ENCODE results near the gene RNF213.
"Not testable (repeated sequence)": the region's sequence is repeated elsewhere in the genome, so short reads cannot be mapped to it uniquely, and the experiment has no call there.

RNF213 gene

GRCh38 chr17:80401086-80401485 lies 140.4 kb downstream of the RNF213 start:
- DNase-seq = not testable (repeated sequence)

- DNase-seq = not testable (repeated sequence)
These were observed 141.4 kb downstream of the RNF213 start for GRCh38 chr17:80402102-80402501.

DNA sequence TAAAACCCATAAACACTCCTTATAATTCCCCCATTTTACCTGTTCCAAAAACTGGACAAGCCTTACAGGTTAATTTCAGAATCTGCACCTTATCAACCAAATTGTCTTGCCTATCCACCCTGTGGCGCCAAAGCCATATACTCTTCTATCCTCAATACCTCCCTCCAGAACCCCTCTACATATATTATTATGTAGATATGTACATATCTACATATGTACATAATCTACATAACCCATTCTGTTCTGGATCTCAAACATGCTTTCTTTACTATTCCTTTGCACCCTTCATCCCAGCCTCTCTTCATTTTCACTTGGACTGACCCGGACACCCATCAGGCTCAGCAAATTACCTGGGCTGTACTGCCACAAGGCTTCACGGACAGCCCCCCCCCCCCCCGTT lies 142.3 kb downstream of the RNF213 start:
- DNase-seq = no peak

DNA sequence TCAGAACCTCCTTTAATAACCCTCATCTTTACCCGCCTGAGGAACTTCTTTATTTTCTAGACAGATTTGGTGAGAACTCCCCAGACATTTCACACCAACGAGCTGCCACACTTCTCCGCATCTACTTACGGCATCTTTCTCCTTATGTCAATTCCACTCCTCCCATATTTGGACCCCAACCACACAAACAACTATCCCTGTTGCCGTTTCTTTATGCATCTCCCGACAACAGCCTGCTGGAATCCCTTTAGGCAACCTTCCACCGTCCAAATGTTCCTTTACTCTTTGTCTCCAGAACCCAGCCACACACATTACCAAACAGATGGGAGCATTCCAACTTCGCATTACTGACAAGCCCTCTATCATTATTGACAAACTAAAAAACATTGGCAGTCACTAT lies 145.5 kb downstream of the RNF213 start:
- no peak for DNase-seq

GRCh38 chr17:80407917-80408316 lies 147.3 kb downstream of the RNF213 start:
- not testable (repeated sequence) for DNase-seq

- no peak for DNase-seq
These were observed 148.2 kb downstream of the RNF213 start for GRCh38 chr17:80408872-80409271.

- DNase-seq = no peak
These were observed 149.0 kb downstream of the RNF213 start for GRCh38 chr17:80409626-80410025.

GRCh38 chr17:80410441-80411087 lies 149.9 kb downstream of the RNF213 start:
- DNase-seq = not testable (repeated sequence)

DNA sequence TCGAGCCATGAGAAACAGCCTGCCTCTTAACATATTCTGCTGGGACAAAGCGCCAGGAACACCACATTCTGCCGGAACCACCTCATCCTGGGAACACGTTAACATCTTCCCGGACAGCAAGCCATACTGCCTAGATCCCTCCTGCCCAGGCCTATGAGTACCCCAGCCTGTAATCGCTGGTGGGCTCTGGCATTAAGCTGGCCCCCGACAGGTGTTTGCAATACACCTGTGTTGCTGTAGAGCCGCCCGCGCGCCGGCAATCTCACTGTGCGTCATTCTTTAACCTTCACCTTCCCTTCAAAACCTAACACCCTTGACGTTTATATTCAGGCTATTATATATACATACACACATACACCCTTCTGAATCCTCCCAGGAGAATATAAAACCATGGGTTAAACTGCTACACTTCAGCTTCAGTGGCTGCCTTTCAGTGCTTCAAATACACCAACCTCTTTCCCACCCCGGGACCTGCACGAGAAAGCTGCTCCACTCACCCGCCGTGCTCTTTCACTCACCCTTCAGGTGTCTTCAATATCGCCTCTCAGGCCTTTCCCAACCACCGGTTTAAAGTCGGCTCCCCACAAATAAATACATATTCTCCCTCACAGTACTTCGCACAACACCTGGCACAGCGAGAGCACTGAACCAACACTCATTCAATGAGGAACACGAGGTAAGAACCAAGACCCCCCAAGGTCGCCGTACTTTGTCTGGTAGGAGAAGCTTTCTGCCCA lies 153.3 kb downstream of the RNF213 start:
- DNase-seq = no peak

- peak; percentile 57 for DNase-seq
These were observed 153.8 kb downstream of the RNF213 start for GRCh38 chr17:80414508-80414802.

GRCh38 chr17:80414803-80415625 lies 154.4 kb downstream of the RNF213 start, which contains the start of gene ENDOV:
Gene ENDOV (plus strand): TSS chr17:80415167. CDS start chr17:80415195, 28 bp downstream.
- DNase-seq = peak; percentile 96

- DNase-seq = no peak
These were observed 155.0 kb downstream of the RNF213 start for GRCh38 chr17:80415626-80416137.

DNA sequence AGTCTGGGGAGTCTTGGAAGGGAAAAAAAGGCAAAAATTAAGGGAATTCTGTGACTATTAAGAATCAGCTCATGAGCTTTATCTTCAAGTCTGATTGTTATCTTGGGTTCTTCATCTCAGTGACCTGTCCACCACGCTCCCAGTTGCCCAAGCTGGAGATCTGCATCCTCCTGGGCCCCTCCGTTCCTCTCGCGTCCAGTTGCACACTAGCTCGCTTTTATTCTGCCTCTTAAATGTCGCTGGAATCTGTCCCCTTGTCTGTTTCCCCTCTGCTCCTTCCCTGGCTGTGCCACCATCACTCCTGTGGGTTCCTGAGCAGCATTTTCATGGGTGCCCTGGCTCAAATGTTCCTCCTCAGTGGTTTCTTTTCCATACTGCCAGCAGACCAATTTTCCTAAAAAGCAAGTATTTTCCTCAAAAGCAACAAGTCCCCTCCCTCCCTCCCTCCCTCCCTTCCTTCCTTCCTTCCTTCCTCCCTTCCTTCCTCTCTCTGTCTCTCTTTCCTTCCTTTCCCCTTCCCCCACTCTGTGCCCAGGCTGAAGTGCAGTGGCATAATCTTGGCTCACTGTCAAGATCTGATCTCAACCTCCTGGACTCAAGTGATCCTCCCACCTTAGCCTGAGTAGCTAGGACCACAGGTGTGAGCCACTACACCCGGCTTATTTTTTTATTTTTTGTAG lies 155.7 kb downstream of the RNF213 start:
- DNase-seq = no peak

DNA sequence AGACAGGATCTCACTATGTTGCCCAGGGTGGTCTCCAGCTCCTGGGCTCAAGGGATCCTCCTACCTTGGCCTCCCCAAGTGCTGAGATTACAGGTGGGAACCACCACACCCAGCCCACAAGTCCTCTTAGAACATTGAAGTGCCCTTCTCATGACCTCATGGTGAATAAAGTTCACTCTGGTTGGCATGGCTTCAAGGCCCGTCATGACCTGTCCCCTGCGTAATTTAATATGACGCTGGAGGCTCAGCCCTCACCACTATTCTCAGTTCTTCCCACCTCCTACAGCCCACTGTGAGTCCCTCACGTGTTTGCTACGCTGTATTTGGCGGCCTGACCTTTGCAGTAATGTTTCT lies 156.3 kb downstream of the RNF213 start:
- no peak for DNase-seq

GRCh38 chr17:80418589-80418988 lies 157.9 kb downstream of the RNF213 start:
- DNase-seq = no peak

DNA sequence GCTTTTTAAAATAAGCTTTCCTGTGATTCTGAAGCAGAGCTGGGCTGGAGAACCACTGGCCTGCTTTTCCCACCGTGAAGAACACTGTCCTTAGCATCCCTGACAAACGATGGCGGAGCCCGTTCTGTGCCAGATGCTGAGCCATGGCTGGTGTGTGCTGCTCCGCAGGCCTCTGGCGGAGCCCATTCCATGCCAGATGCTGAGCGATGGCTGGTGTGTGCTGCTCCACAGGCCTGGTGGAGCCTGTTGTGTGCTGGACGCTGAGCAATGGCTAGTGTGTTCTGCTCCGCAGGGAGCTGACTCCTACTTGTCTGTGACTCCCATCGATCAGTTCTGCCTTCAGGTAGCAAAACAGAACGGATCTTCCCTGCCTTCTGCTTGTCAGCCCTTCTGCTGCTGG lies 158.6 kb downstream of the RNF213 start:
- no peak for DNase-seq

- no peak for DNase-seq
These were observed 160.9 kb downstream of the RNF213 start for GRCh38 chr17:80421381-80422090.

DNA sequence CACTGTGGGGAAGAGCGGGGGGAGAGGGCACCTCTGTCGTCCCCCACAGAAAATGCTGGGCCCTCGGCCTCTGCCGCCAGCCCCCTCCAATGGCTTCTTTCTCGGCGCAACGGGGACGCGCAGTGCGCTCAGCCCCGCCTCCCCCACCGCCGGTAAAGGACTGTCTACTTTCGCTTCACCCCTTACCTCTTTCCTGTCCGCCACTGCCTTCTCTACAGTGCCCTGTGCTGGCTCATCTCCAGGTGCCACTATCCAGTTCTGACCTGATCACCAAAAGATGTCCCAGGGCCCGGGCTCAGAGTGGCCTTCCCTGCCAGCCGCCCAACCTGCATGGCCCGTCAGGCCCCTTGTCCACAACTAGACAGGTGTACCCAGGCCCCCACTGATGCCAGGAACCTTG lies 161.6 kb downstream of the RNF213 start:
- no peak for DNase-seq

DNA sequence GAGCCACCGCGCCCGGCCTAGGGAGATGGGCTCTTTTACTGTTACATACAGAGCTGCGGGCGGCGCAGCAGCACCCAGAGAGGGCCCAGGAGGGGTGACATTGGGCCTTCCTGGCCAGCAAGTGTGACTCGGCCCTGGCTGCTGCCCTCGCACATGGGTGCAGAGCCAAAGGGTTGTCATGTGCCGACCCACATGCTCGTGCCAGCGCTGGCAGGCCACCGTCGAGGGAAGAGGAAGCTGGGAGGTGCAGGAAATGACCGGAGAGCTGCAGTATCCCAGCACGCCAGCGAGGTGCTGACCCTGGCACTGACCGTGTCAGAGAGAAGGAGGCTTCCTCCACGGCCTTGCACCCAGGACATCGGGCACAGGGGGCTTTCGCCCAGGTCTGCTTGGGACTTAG lies 162.3 kb downstream of the RNF213 start:
- no peak for DNase-seq

GRCh38 chr17:80423536-80424225 lies 163.0 kb downstream of the RNF213 start:
- no peak for DNase-seq

DNA sequence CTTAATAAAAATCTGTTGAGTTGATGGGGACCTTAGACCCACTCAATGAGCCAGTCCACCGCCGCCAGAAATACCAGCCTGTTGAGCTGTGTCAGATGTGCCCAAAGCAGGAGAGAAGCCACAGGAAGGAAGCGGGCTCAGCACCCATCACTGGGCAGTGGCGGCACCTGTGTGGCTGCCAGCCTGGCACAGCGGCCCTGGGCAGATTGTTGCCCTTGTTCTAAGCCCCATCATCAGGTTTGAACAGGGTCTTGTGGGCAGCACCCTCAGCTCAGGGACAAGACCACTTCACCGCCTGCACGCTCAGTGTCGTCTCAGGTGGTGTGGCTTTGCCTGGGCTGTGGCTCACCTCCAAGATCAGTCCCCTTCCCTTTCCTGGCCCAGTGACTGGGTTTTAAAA lies 163.6 kb downstream of the RNF213 start:
- no peak for DNase-seq

Data from NCI-H2227 treated with DMSO at 0.1 percent for 48 hours (cell line).